H1 (cell line): ENCODE data around the gene KCTD16.

Experiments used
- CTCF ChIP-seq, 3 experiments: IDR thresholded peaks; 1 replicate in 2 of 3; 2 replicates in 1 of 3; pipeline versions ENCODE4 v1.5.1 to v1.6.1; 2011; ENCODE audit warnings: low read length in 3 of 3, mild to moderate bottlenecking in 3 of 3, inconsistent platforms in 2 of 3, low read depth in 1 of 3, moderate library complexity in 1 of 3; ENCODE audit not compliant: insufficient read depth in 1 of 3; ENCODE audit errors: control extremely low read depth in 1 of 3
- EP300 ChIP-seq, 2 experiments: IDR thresholded peaks; 1 replicate in 1 of 2; 2 replicates in 1 of 2; pipeline ENCODE4 v1.6.1; 2011 to 2012; ENCODE audit warnings: low read depth in 2 of 2, low read length in 2 of 2, mild to moderate bottlenecking in 2 of 2, borderline replicate concordance in 1 of 2, inconsistent platforms in 1 of 2, moderate library complexity in 1 of 2
- EZH2 ChIP-seq: fragments of 200-600 bp; sonication (generic); IDR thresholded peaks from 2 replicates; pipeline ENCODE4 v1.7.1; 2012; ENCODE audit warnings: low read depth, mild to moderate bottlenecking, moderate library complexity, low read length, inconsistent platforms; ENCODE audit not compliant: severe bottlenecking
- HDAC6 ChIP-seq: IDR thresholded peaks from one replicate; pipeline ENCODE4 v1.7.1; 2012; ENCODE audit warnings: low read depth, mild to moderate bottlenecking, inconsistent platforms, low read length, moderate library complexity
- JUND ChIP-seq: IDR thresholded peaks from 2 replicates; pipeline ENCODE4 v1.6.1; 2011; ENCODE audit warnings: mild to moderate bottlenecking, improper control_type of control experiment, low read length
- MAFK ChIP-seq: IDR thresholded peaks from 2 replicates; pipeline ENCODE4 v1.6.1; 2012; ENCODE audit warnings: low read depth, mild to moderate bottlenecking, improper control_type of control experiment, low read length
- MAX ChIP-seq: IDR thresholded peaks from 2 replicates; pipeline ENCODE4 v1.6.1; 2012; ENCODE audit warnings: inconsistent platforms
- POLR2A ChIP-seq, 2 experiments: IDR thresholded peaks; 1 replicate in 1 of 2; 2 replicates in 1 of 2; pipeline ENCODE4 v1.6.1; 2011; ENCODE audit warnings: low read depth in 2 of 2, low read length in 2 of 2, mild to moderate bottlenecking in 2 of 2; ENCODE audit errors: control extremely low read depth in 1 of 2
- POLR2AphosphoS5 ChIP-seq: IDR thresholded peaks from 2 replicates; pipeline ENCODE4 v1.6.1; 2011; ENCODE audit warnings: low read depth, low read length
- SAP30 ChIP-seq: fragments of 300-600 bp; sonication (generic); IDR thresholded peaks from 2 replicates; pipeline ENCODE4 v1.7.1; 2012; ENCODE audit warnings: low read length, moderate library complexity, mild to moderate bottlenecking, inconsistent platforms; ENCODE audit not compliant: insufficient read depth, insufficient replicate concordance
- SIN3A ChIP-seq, 2 experiments: IDR thresholded peaks in 1 of 2; conservative IDR thresholded peaks in 1 of 2; 2 replicates each; pipeline ENCODE4 v1.6.1; 2011 to 2012; ENCODE audit warnings: low read length in 2 of 2, improper control_type of control experiment in 1 of 2, low read depth in 1 of 2, mild to moderate bottlenecking in 1 of 2
- TAF1 ChIP-seq: IDR thresholded peaks from 2 replicates; pipeline ENCODE4 v1.6.1; 2011; ENCODE audit warnings: mild to moderate bottlenecking, low read depth, low read length

GRCh38 chr5:144429905-144430304 is 259.2 kb downstream of the KCTD16 start:
- no peak for TF ChIP-seq MAFK
- no peak for TF ChIP-seq SIN3A (conservative IDR thresholded peaks at IDR 0.05 in 1 of 2, IDR thresholded peaks at IDR 0.05 in 1 of 2; ENCODE audit: low read depth in 1 of 2, low read length in 2 of 2)
- TF ChIP-seq CTCF (IDR thresholded peaks at IDR 0.05; ENCODE audit: control extremely low read depth in 1 of 3, insufficient read depth in 1 of 3, low read depth in 1 of 3, low read length in 3 of 3) = no peak
- no peak for TF ChIP-seq TAF1
- TF ChIP-seq POLR2AphosphoS5 = no peak
- TF ChIP-seq EZH2 = no peak
- TF ChIP-seq SAP30 = no peak
- no peak for TF ChIP-seq EP300 (IDR thresholded peaks at IDR 0.05; ENCODE audit: borderline replicate concordance in 1 of 2, low read depth in 2 of 2, low read length in 2 of 2)
- TF ChIP-seq MAX = no peak
- TF ChIP-seq HDAC6 = no peak
- no peak for TF ChIP-seq POLR2A (IDR thresholded peaks at IDR 0.05; ENCODE audit: control extremely low read depth in 1 of 2, low read depth in 2 of 2, low read length in 2 of 2)
- no peak for TF ChIP-seq JUND
